Right forelimb (tissue), 1 donor: ENCODE measurements around the gene TBC1D25.

Source experiments
- DNase-seq: peaks from one replicate; pipeline ENCODE4 v3.0.0-alpha.2; 2018

TBC1D25 gene

GRCh38 chrX:48573690-48574269, 34.3 kb downstream of the TBC1D25 start:
- DNase-seq, result no peak

GRCh38 chrX:48574270-48575266, 35.1 kb downstream of the TBC1D25 start, which contains the start of gene RBM3:
RBM3 (plus strand) TSS chrX:48574484; CDS start chrX:48575181, 697 bp downstream.
- peak; percentile 92 for DNase-seq

GRCh38 chrX:48575642-48576041, 36.1 kb downstream of the TBC1D25 start:
- DNase-seq, result no peak

- DNase-seq, result no peak
Observed at GRCh38 chrX:48576108-48576507, 36.6 kb downstream of the TBC1D25 start.

- DNase-seq, result no peak
Observed at GRCh38 chrX:48578661-48579128, 39.2 kb downstream of the TBC1D25 start.

- DNase-seq, result no peak
Observed at GRCh38 chrX:48579259-48579658, 39.7 kb downstream of the TBC1D25 start.

GRCh38 chrX:48580662-48581061, 41.1 kb downstream of the TBC1D25 start:
- no peak for DNase-seq

GRCh38 chrX:48584698-48585097, 45.2 kb downstream of the TBC1D25 start:
- DNase-seq, result no peak

- no peak for DNase-seq
Observed at GRCh38 chrX:48589482-48590162, 50.1 kb downstream of the TBC1D25 start.

- DNase-seq, result no peak
Observed at GRCh38 chrX:48590203-48591103, 50.9 kb downstream of the TBC1D25 start.

GRCh38 chrX:48591255-48591791, 51.8 kb downstream of the TBC1D25 start:
- no peak for DNase-seq

- no peak for DNase-seq
Observed at GRCh38 chrX:48592971-48593370, 53.5 kb downstream of the TBC1D25 start.

GRCh38 chrX:48595929-48596328, 56.4 kb downstream of the TBC1D25 start:
- no peak for DNase-seq

GRCh38 chrX:48597353-48598264, 58.1 kb downstream of the TBC1D25 start, which contains the start of gene WDR13:
WDR13 (plus strand) TSS chrX:48597492; CDS start chrX:48597997, 505 bp downstream.
- DNase-seq, result peak; percentile 94

- no peak for DNase-seq
Observed at GRCh38 chrX:48598614-48599013, 59.1 kb downstream of the TBC1D25 start.

GRCh38 chrX:48599341-48599740, 59.8 kb downstream of the TBC1D25 start:
- DNase-seq, result no peak

- DNase-seq, result no peak
Observed at GRCh38 chrX:48600226-48600625, 60.7 kb downstream of the TBC1D25 start.

- DNase-seq, result no peak
Observed at GRCh38 chrX:48601741-48602394, 62.4 kb downstream of the TBC1D25 start.

GRCh38 chrX:48604701-48605100, 65.2 kb downstream of the TBC1D25 start:
- DNase-seq, result no peak

- DNase-seq, result no peak
Observed at GRCh38 chrX:48606091-48606490, 66.6 kb downstream of the TBC1D25 start.
